ENCODE measurements around the gene SCYGR1.

The SCYGR1 gene

GRCh38 chr2:227390468-227391256 is 2.9 kb upstream of the SCYGR1 start:
- no peak overlapping the region for H3K27ac ChIP-seq (ENCODE audit: low read depth, low read length)
- no peak for TF ChIP-seq EZH2phosphoT487 (IDR thresholded peaks at IDR 0.05; ENCODE audit: borderline replicate concordance, low read length)
- TF ChIP-seq CTCF (IDR thresholded peaks at IDR 0.05; ENCODE audit: low read depth, low read length, poor library complexity, severe bottlenecking) = no peak
- H3K27me3 ChIP-seq (ENCODE audit: control insufficient read depth, low read length) = no peaks in the 10 kb centered on the region
- no peaks in the 10 kb centered on the region for H3K79me2 ChIP-seq (ENCODE audit: control insufficient read depth, low read length)
- no peaks in the 10 kb centered on the region for H3F3A ChIP-seq (ENCODE audit: control insufficient read depth, insufficient read depth)
- no peaks in the 10 kb centered on the region for H3K9me3 ChIP-seq (ENCODE audit: control insufficient read depth, insufficient read depth, low read length)
- H4K20me1 ChIP-seq (ENCODE audit: control insufficient read depth, insufficient read depth, low read depth, low read length) = no peaks in the 10 kb centered on the region
- H3K4me3 ChIP-seq (ENCODE audit: low read length) = no peak overlapping the region
- no peaks in the 10 kb centered on the region for H3K9me2 ChIP-seq (replicated peaks; ENCODE audit: control insufficient read depth, low read length)
- peaks cover 2% of the 10 kb centered on the region for H3K4me1 ChIP-seq (ENCODE audit: control insufficient read depth, low read length)
- H3K36me3 ChIP-seq (ENCODE audit: control insufficient read depth, low read length) = no peaks in the 10 kb centered on the region
- no peak overlapping the region for H3K4me2 ChIP-seq (ENCODE audit: low read length)

- H3K4me2 ChIP-seq (ENCODE audit: low read length) = no peak overlapping the region
- H3K4me3 ChIP-seq (ENCODE audit: low read length) = no peak overlapping the region
- no peaks in the 10 kb centered on the region for H3K27me3 ChIP-seq (ENCODE audit: control insufficient read depth, low read length)
- no peaks in the 10 kb centered on the region for H4K20me1 ChIP-seq (ENCODE audit: control insufficient read depth, insufficient read depth, low read depth, low read length)
- no peak for TF ChIP-seq CTCF (IDR thresholded peaks at IDR 0.05; ENCODE audit: low read depth, low read length, poor library complexity, severe bottlenecking)
- TF ChIP-seq EZH2phosphoT487 (IDR thresholded peaks at IDR 0.05; ENCODE audit: borderline replicate concordance, low read length) = no peak
- H3K36me3 ChIP-seq (ENCODE audit: control insufficient read depth, low read length) = no peaks in the 10 kb centered on the region
- no peaks in the 10 kb centered on the region for H3F3A ChIP-seq (ENCODE audit: control insufficient read depth, insufficient read depth)
- no peaks in the 10 kb centered on the region for H3K79me2 ChIP-seq (ENCODE audit: control insufficient read depth, low read length)
- H3K27ac ChIP-seq (ENCODE audit: low read depth, low read length) = no peak overlapping the region
- H3K9me2 ChIP-seq (replicated peaks; ENCODE audit: control insufficient read depth, low read length) = no peaks in the 10 kb centered on the region
- no peaks in the 10 kb centered on the region for H3K9me3 ChIP-seq (ENCODE audit: control insufficient read depth, insufficient read depth, low read length)
- peaks cover 9% of the 10 kb centered on the region for H3K4me1 ChIP-seq (ENCODE audit: control insufficient read depth, low read length)
Measured at GRCh38 chr2:227389661-227390060, 1.9 kb upstream of the SCYGR1 start.

GRCh38 chr2:227389231-227389630 is 1.5 kb upstream of the SCYGR1 start:
- Histone ChIP-seq H3K36me3 (ENCODE audit: control insufficient read depth, low read length) (no peaks in the 10 kb centered on the region), H3K27ac (ENCODE audit: low read depth, low read length) (no peak overlapping the region), H3K4me1 (ENCODE audit: control insufficient read depth, low read length) (peaks cover 9% of the 10 kb centered on the region), H3K4me3 (ENCODE audit: low read length) (no peak overlapping the region), H3K9me2 (replicated peaks; ENCODE audit: control insufficient read depth, low read length) (no peaks in the 10 kb centered on the region), H4K20me1 (ENCODE audit: control insufficient read depth, insufficient read depth, low read depth, low read length) (no peaks in the 10 kb centered on the region), H3K27me3 (ENCODE audit: control insufficient read depth, low read length) (no peaks in the 10 kb centered on the region), H3F3A (ENCODE audit: control insufficient read depth, insufficient read depth) (no peaks in the 10 kb centered on the region), H3K4me2 (ENCODE audit: low read length) (no peak overlapping the region), H3K79me2 (ENCODE audit: control insufficient read depth, low read length) (no peaks in the 10 kb centered on the region), H3K9me3 (ENCODE audit: control insufficient read depth, insufficient read depth, low read length) (no peaks in the 10 kb centered on the region)
- TF ChIP-seq EZH2phosphoT487 (IDR thresholded peaks at IDR 0.05; ENCODE audit: borderline replicate concordance, low read length) (no peak), CTCF (IDR thresholded peaks at IDR 0.05; ENCODE audit: low read depth, low read length, poor library complexity, severe bottlenecking) (no peak)

All from DOHH2 (cell line).